H9 (cell line): Measurements from ENCODE around the gene OXSM. TPM values are rescaled to one million over a fixed set of nuclear protein-coding genes. Genes with fewer than 3 reads are reported as not detected.

Experiments
- DNase-seq: peaks from one replicate; pipeline ENCODE4 v3.0.0-alpha.2; 2017
- H2AFZ ChIP-seq: one replicate; pipeline ENCODE4 v1.6.1; 2013; ENCODE audit warnings: mild to moderate bottlenecking, low read length, control low read depth, moderate library complexity
- H2AK5ac ChIP-seq: 2 replicates; pipeline ENCODE4 v1.6.1; 2013; ENCODE audit warnings: low read length, control low read depth, mixed read lengths; ENCODE audit not compliant: insufficient read length
- H2BK120ac ChIP-seq: one replicate; pipeline ENCODE4 v1.6.1; 2013; ENCODE audit warnings: low read depth, mild to moderate bottlenecking, low read length, control low read depth, inconsistent platforms; ENCODE audit not compliant: poor library complexity, severe bottlenecking
- H2BK12ac ChIP-seq: 2 replicates; pipeline ENCODE4 v1.6.1; 2013; ENCODE audit warnings: low read length, control low read depth, mixed read lengths, low read depth; ENCODE audit not compliant: insufficient read length
- H2BK15ac ChIP-seq: 2 replicates; pipeline ENCODE4 v1.6.1; 2013; ENCODE audit warnings: low read depth, low read length, control low read depth
- H2BK20ac ChIP-seq: one replicate; pipeline ENCODE4 v1.6.1; 2013; ENCODE audit warnings: low read depth, mild to moderate bottlenecking, low read length, control low read depth, inconsistent platforms; ENCODE audit not compliant: poor library complexity, severe bottlenecking
- H2BK5ac ChIP-seq: 2 replicates; pipeline ENCODE4 v1.6.1; 2013; ENCODE audit warnings: low read length, control low read depth, mixed read lengths; ENCODE audit not compliant: insufficient read length
- H3K14ac ChIP-seq: 2 replicates; pipeline ENCODE4 v1.6.1; 2013; ENCODE audit warnings: low read length, control low read depth; ENCODE audit not compliant: insufficient read depth
- H3K18ac ChIP-seq: 2 replicates; pipeline ENCODE4 v1.6.1; 2013; ENCODE audit warnings: low read depth, mild to moderate bottlenecking, mixed read lengths, low read length, control low read depth; ENCODE audit not compliant: insufficient read length
- H3K23ac ChIP-seq: 2 replicates; pipeline ENCODE4 v1.6.1; 2013; ENCODE audit warnings: low read length, control low read depth, mixed read lengths, low read depth; ENCODE audit not compliant: insufficient read length
- H3K23me2 ChIP-seq: 2 replicates; pipeline ENCODE4 v1.6.1; 2013; ENCODE audit warnings: low read depth, mild to moderate bottlenecking, mixed read lengths, low read length, control low read depth; ENCODE audit not compliant: insufficient read length, poor library complexity, severe bottlenecking
- H3K27ac ChIP-seq: 2 replicates; pipeline ENCODE4 v1.5.1; 2013; ENCODE audit warnings: low read length, control low read depth, mixed read lengths, low read depth; ENCODE audit not compliant: insufficient read length
- H3K27me3 ChIP-seq: 2 replicates; pipeline ENCODE4 v1.6.1; 2013; ENCODE audit warnings: low read length, control low read depth, inconsistent platforms; ENCODE audit not compliant: insufficient read depth
- H3K4ac ChIP-seq: 2 replicates; pipeline ENCODE4 v1.6.1; 2013; ENCODE audit warnings: low read depth, mild to moderate bottlenecking, control low read depth, inconsistent platforms, low read length, moderate library complexity
- H3K4me1 ChIP-seq: 2 replicates; pipeline ENCODE4 v1.6.1; 2013; ENCODE audit warnings: low read length, control low read depth, inconsistent platforms; ENCODE audit not compliant: insufficient read depth
- H3K4me2 ChIP-seq: 2 replicates; pipeline ENCODE4 v1.6.1; 2013; ENCODE audit warnings: low read length, control low read depth, mixed read lengths; ENCODE audit not compliant: insufficient read length, insufficient read depth
- H3K56ac ChIP-seq: 2 replicates; pipeline ENCODE4 v1.6.1; 2013; ENCODE audit warnings: low read depth, mild to moderate bottlenecking, mixed read lengths, low read length, control low read depth; ENCODE audit not compliant: insufficient read length
- H3K79me1 ChIP-seq: 2 replicates; pipeline ENCODE4 v1.6.1; 2013; ENCODE audit warnings: low read depth, mild to moderate bottlenecking, moderate library complexity, low read length, control low read depth, inconsistent platforms; ENCODE audit not compliant: insufficient read depth, poor library complexity, severe bottlenecking
- H3K79me2 ChIP-seq: 2 replicates; pipeline ENCODE4 v1.6.1; 2013; ENCODE audit warnings: low read length, control low read depth, inconsistent platforms; ENCODE audit not compliant: insufficient read depth
- H3K9ac ChIP-seq: 2 replicates; pipeline ENCODE4 v1.6.1; 2013; ENCODE audit warnings: low read length, control low read depth, mixed read lengths; ENCODE audit not compliant: insufficient read length; ENCODE audit errors: extremely low read depth
- H3K9me3 ChIP-seq: one replicate; pipeline ENCODE4 v1.6.1; 2013; ENCODE audit warnings: low read depth, low read length, inconsistent platforms; ENCODE audit not compliant: control insufficient read depth
- H3T11ph ChIP-seq: one replicate; pipeline ENCODE4 v1.6.1; 2013; ENCODE audit warnings: mild to moderate bottlenecking, low read length, control low read depth, inconsistent platforms
- H4K20me1 ChIP-seq: one replicate; pipeline ENCODE4 v1.6.1; 2013; ENCODE audit not compliant: control insufficient read depth, insufficient read length, insufficient read depth
- H4K5ac ChIP-seq: 2 replicates; pipeline ENCODE4 v1.6.1; 2013; ENCODE audit warnings: low read depth, mild to moderate bottlenecking, mixed read lengths, low read length, control low read depth; ENCODE audit not compliant: insufficient read length
- H4K8ac ChIP-seq: replicated peaks from 2 replicates; pipeline ENCODE4 v1.6.1; 2013; ENCODE audit warnings: low read length, control low read depth, mixed read lengths, low read depth; ENCODE audit not compliant: insufficient read length
- H4K91ac ChIP-seq: 2 replicates; pipeline ENCODE4 v1.6.1; 2013; ENCODE audit warnings: low read depth, mild to moderate bottlenecking, moderate library complexity, mixed read lengths, low read length, control low read depth; ENCODE audit not compliant: insufficient read length
- H3K27ac Mint-ChIP-seq, 3 experiments: 2 replicates in 2 of 3; 3 replicates in 1 of 3; pipeline ENCODE4 v1.8.0; 2020 to 2021; ENCODE audit warnings: mixed read lengths in 3 of 3, mild to moderate bottlenecking in 1 of 3, moderate library complexity in 1 of 3
- H3K27me3 Mint-ChIP-seq: 2 replicates; pipeline ENCODE4 v1.8.0; 2021; ENCODE audit warnings: low read depth, mild to moderate bottlenecking, moderate library complexity, mixed read lengths
- H3K36me3 Mint-ChIP-seq, 3 experiments: 2 replicates in 2 of 3; 3 replicates in 1 of 3; pipeline ENCODE4 v1.8.0; 2020 to 2021; ENCODE audit warnings: low read depth in 3 of 3, mixed read lengths in 3 of 3; ENCODE audit not compliant: insufficient read depth in 1 of 3
- H3K4me1 Mint-ChIP-seq, 2 experiments: 2 replicates each; pipeline ENCODE4 v1.8.0; 2020; ENCODE audit warnings: mixed read lengths in 2 of 2
- H3K4me3 Mint-ChIP-seq, 2 experiments: 2 replicates in 1 of 2; 3 replicates in 1 of 2; pipeline ENCODE4 v1.8.0; 2020 to 2021; ENCODE audit warnings: mild to moderate bottlenecking in 2 of 2, mixed read lengths in 2 of 2, moderate library complexity in 1 of 2
- H3K9me3 Mint-ChIP-seq, 2 experiments: 2 replicates in 1 of 2; 3 replicates in 1 of 2; pipeline ENCODE4 v1.8.0; 2020; ENCODE audit warnings: mild to moderate bottlenecking in 2 of 2, mixed read lengths in 2 of 2, moderate library complexity in 1 of 2
- WGBS: extraction: QIAGEN DNeasy Blood & Tissue Kit; methylation state at CpG from one replicate; pipeline ENCODE4 v1.1.7; 2013; ENCODE audit warnings: missing lambda C conversion rate, low lambda C conversion rate, mixed read lengths; ENCODE audit not compliant: insufficient read length; ENCODE audit errors: extremely low coverage; 5-methylcytosine and 5-hydroxymethylcytosine counted together
- total RNA-seq: library from RNA; stranded (reverse); gene quantifications from 2 replicates; pipeline ENCODE4 v1.2.1, GENCODE V29; 2021
- TF ChIP-seq, protein P1 (sequence below): fragments of 200-600 bp; sonication (generic); conservative IDR thresholded peaks from 3 replicates; pipeline ENCODE4 v1.8.0; 2021; ENCODE audit warnings: antibody characterized with exemption, mild to moderate bottlenecking

The OXSM gene
- total RNA-seq, 1 experiment from 2014 or later = 2.5 TPM

DNA sequence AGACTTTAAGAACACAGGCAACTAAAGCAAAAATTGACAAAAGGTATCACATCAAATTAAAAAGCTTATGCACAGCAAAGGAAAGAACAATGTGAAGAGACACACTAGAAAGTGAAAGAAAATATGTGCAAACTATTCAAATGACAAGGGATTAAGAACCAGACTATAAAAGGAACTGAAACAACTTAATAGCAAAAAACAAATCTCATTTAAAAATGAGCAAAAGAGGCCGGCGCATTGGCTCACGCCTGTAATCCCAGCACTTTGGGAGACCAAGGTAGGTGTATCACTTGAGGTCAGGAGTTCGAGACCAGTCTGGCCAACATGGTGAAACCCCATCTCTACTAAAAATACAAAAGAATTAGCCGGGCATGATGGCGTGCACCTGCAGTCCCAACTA lies 21.0 kb upstream of the OXSM start:
- no peak overlapping the region for H3K56ac ChIP-seq
- no peak overlapping the region for H2AFZ ChIP-seq
- no CpG with 5 or more reads among the region's 6 CpGs for WGBS
- no peak overlapping the region for H4K5ac ChIP-seq
- Mint-ChIP-seq H3K27me3 (no peaks in the 10 kb centered on the region), H3K27ac (peak overlapping the region in 1 of 3 experiments; percentile 19; a peak in 1 of 7 replicates), H3K4me3 (no peak overlapping the region), H3K36me3 (peaks cover 33 to 47% (median 37%) of the 10 kb centered on the region in 3 experiments), H3K4me1 (no peaks in the 10 kb centered on the region), H3K9me3 (peaks cover 18 to 20% of the 10 kb centered on the region in 2 experiments)
- no peak overlapping the region for H3K23ac ChIP-seq
- H3K4me1 ChIP-seq = no peaks in the 10 kb centered on the region
- no peak overlapping the region for H3K27ac ChIP-seq
- no peak overlapping the region for H3K4me2 ChIP-seq
- H3K27me3 ChIP-seq = no peaks in the 10 kb centered on the region
- no peak overlapping the region for H3K4ac ChIP-seq
- H2BK20ac ChIP-seq = no peak overlapping the region
- no peak overlapping the region for H2BK5ac ChIP-seq
- no peaks in the 10 kb centered on the region for H4K20me1 ChIP-seq
- no peaks in the 10 kb centered on the region for H3K9me3 ChIP-seq
- H3K18ac ChIP-seq = no peak overlapping the region
- H3K9ac ChIP-seq = no peak overlapping the region
- H3K14ac ChIP-seq = no peak overlapping the region
- no peak overlapping the region for H4K91ac ChIP-seq
- H3K79me2 ChIP-seq = no peaks in the 10 kb centered on the region
- no peaks in the 10 kb centered on the region for H3K79me1 ChIP-seq
- DNase-seq = no peak
- H2BK120ac ChIP-seq = no peak overlapping the region
- no peak overlapping the region for H2AK5ac ChIP-seq
- TF ChIP-seq, protein P1, sequence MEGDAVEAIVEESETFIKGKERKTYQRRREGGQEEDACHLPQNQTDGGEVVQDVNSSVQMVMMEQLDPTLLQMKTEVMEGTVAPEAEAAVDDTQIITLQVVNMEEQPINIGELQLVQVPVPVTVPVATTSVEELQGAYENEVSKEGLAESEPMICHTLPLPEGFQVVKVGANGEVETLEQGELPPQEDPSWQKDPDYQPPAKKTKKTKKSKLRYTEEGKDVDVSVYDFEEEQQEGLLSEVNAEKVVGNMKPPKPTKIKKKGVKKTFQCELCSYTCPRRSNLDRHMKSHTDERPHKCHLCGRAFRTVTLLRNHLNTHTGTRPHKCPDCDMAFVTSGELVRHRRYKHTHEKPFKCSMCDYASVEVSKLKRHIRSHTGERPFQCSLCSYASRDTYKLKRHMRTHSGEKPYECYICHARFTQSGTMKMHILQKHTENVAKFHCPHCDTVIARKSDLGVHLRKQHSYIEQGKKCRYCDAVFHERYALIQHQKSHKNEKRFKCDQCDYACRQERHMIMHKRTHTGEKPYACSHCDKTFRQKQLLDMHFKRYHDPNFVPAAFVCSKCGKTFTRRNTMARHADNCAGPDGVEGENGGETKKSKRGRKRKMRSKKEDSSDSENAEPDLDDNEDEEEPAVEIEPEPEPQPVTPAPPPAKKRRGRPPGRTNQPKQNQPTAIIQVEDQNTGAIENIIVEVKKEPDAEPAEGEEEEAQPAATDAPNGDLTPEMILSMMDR = no peak
- no peak overlapping the region for H2BK15ac ChIP-seq
- no peak overlapping the region for H2BK12ac ChIP-seq
- H3T11ph ChIP-seq = no peak overlapping the region
- no peak overlapping the region for H4K8ac ChIP-seq
- H3K23me2 ChIP-seq = no peaks in the 10 kb centered on the region
